Naive thymus-derived CD8-positive, alpha-beta T cell (primary cell): ENCODE measurements around the gene COL12A1. TPM values are rescaled to one million over a fixed set of nuclear protein-coding genes. Genes with fewer than 3 reads are reported as not detected.
"Not testable (repeated sequence)": the region's sequence is repeated elsewhere in the genome, so short reads cannot be mapped to it uniquely, and the experiment has no call there.

Source experiments
- ATAC-seq, 2 donors: fragments of 150-1000 bp; cut with Tn5 transposase in 1 of 2; sonication (Bioruptor Pico), chemical (Tn5 transposase) in 1 of 2; 1 replicate in 1 of 2; 2 replicates in 1 of 2; pipeline ENCODE4 v1.10.0; 2021; ENCODE audit warnings: mild to moderate bottlenecking in 2 of 2, moderate library complexity in 2 of 2
- POLR2A ChIA-PET: fragments of 350-600 bp; sonication (Branson Sonifier 250); formaldehyde crosslinking; loops from one replicate; lab custom pipeline; 2021; ENCODE audit warnings: antibody characterized with exemption; lab: Charles Lee
- DNase-seq, 10 donors: peaks; one replicate each; pipeline versions ENCODE4 v3.0.0 to v3.0.0-alpha.2; 2020 to 2022
- H3K27ac Mint-ChIP-seq, 10 donors: one replicate each; pipeline ENCODE4 v1.8.0; 2020 to 2022; ENCODE audit warnings: mild to moderate bottlenecking in 10 of 10, mixed read lengths in 10 of 10, moderate library complexity in 4 of 10, inconsistent platforms in 1 of 10
- H3K27me3 Mint-ChIP-seq, 5 donors: one replicate each; pipeline ENCODE4 v1.8.0; 2021 to 2022; ENCODE audit warnings: mixed read lengths in 5 of 5
- H3K36me3 Mint-ChIP-seq, 3 donors: one replicate each; pipeline ENCODE4 v1.8.0; 2020 to 2022; ENCODE audit warnings: mixed read lengths in 3 of 3, mild to moderate bottlenecking in 2 of 3, inconsistent platforms in 1 of 3
- H3K4me1 Mint-ChIP-seq, 4 donors: one replicate each; pipeline ENCODE4 v1.8.0; 2021 to 2022; ENCODE audit warnings: mixed read lengths in 4 of 4
- H3K4me3 Mint-ChIP-seq, 10 donors: one replicate each; pipeline ENCODE4 v1.8.0; 2020 to 2022; ENCODE audit warnings: mild to moderate bottlenecking in 10 of 10, mixed read lengths in 10 of 10, moderate library complexity in 6 of 10, inconsistent platforms in 1 of 10
- H3K9me3 Mint-ChIP-seq, 9 donors: one replicate each; pipeline ENCODE4 v1.8.0; 2020 to 2022; ENCODE audit warnings: mixed read lengths in 9 of 9, mild to moderate bottlenecking in 3 of 9, inconsistent platforms in 1 of 9, moderate library complexity in 1 of 9
- polyA plus RNA-seq, 3 donors: library from polyadenylated mRNA; unstranded; fragments of 300-500 nt; fragmentation: Illumina TruSeq; gene quantifications; one replicate each; pipeline ENCODE4 v1.2.3, GENCODE V29; 2021
- total RNA-seq, 8 experiments: library from RNA in 2 of 8; stranded (reverse) in 2 of 8; gene quantifications; one replicate each; pipeline ENCODE4 v1.2.3 and lab custom pipeline; 2021 to 2026

COL12A1 gene
- total and polyA plus RNA-seq, 5 experiments from 2014 or later = not detected

- H3K4me1 Mint-ChIP-seq = peaks cover 16 to 31% (median 30%) of the 10 kb centered on the region in 4 donors
- H3K27me3 Mint-ChIP-seq = peaks cover 38 to 72% (median 59%) of the 10 kb centered on the region in 5 donors
- POLR2A ChIA-PET = no interaction called here
- DNase-seq = no peak
- H3K36me3 Mint-ChIP-seq = no peaks in the 10 kb centered on the region
- ATAC-seq = no peak
- no peaks in the 10 kb centered on the region for H3K9me3 Mint-ChIP-seq
- no peak overlapping the region for H3K27ac Mint-ChIP-seq
- no peak overlapping the region for H3K4me3 Mint-ChIP-seq
These were observed 4.8 kb downstream of the COL12A1 start for GRCh38 chr6:75201021-75201420.

GRCh38 chr6:75199889-75200288 lies 6.0 kb downstream of the COL12A1 start:
- no peak for DNase-seq
- Mint-ChIP-seq H3K27me3 (peaks cover 31 to 62% (median 48%) of the 10 kb centered on the region in 5 donors), H3K9me3 (no peaks in the 10 kb centered on the region), H3K27ac (no peak overlapping the region), H3K4me3 (no peak overlapping the region), H3K36me3 (no peaks in the 10 kb centered on the region), H3K4me1 (peaks cover 9 to 21% (median 18%) of the 10 kb centered on the region in 4 donors)
- ATAC-seq = no peak
- POLR2A ChIA-PET = no interaction called here

GRCh38 chr6:75196081-75196687 lies 9.7 kb downstream of the COL12A1 start:
- POLR2A ChIA-PET = no interaction called here
- no peak for ATAC-seq
- H3K9me3 Mint-ChIP-seq = no peaks in the 10 kb centered on the region
- H3K4me3 Mint-ChIP-seq = no peak overlapping the region
- no peak overlapping the region for H3K27ac Mint-ChIP-seq
- peaks cover 7 to 30% (median 14%) of the 10 kb centered on the region in 5 donors for H3K27me3 Mint-ChIP-seq
- DNase-seq = no peak
- H3K36me3 Mint-ChIP-seq = no peaks in the 10 kb centered on the region
- no peaks in the 10 kb centered on the region for H3K4me1 Mint-ChIP-seq

- H3K27ac Mint-ChIP-seq = no peak overlapping the region
- DNase-seq (no peak), ATAC-seq (no peak)
- H3K9me3 Mint-ChIP-seq = peaks cover 0 to 10% (median 3%) of the 10 kb centered on the region in 9 donors
- H3K27me3 Mint-ChIP-seq = peaks cover 9 to 54% (median 21%) of the 10 kb centered on the region in 5 donors
- POLR2A ChIA-PET = no interaction called here
- peaks cover 0 to 1% (median 0%) of the 10 kb centered on the region in 3 donors for H3K36me3 Mint-ChIP-seq
- H3K4me1 Mint-ChIP-seq = no peaks in the 10 kb centered on the region
- no peak overlapping the region for H3K4me3 Mint-ChIP-seq
These were observed 17.5 kb downstream of the COL12A1 start for GRCh38 chr6:75188221-75188925.

GRCh38 chr6:75186581-75186980 lies 19.3 kb downstream of the COL12A1 start:
- DNase-seq, H3K27ac Mint-ChIP-seq, H3K36me3 Mint-ChIP-seq, ATAC-seq, H3K9me3 Mint-ChIP-seq, H3K4me3 Mint-ChIP-seq, POLR2A ChIA-PET, H3K4me1 Mint-ChIP-seq: not testable (repeated sequence)
- peaks cover 13 to 59% (median 23%) of the 10 kb centered on the region in 5 donors for H3K27me3 Mint-ChIP-seq

- Mint-ChIP-seq H3K36me3 (peaks cover 0 to 1% (median 0%) of the 10 kb centered on the region in 3 donors), H3K4me3 (no peak overlapping the region), H3K27ac (no peak overlapping the region), H3K9me3 (peaks cover 0 to 10% (median 3%) of the 10 kb centered on the region in 9 donors), H3K27me3 (peaks cover 12 to 56% (median 28%) of the 10 kb centered on the region in 5 donors), H3K4me1 (no peaks in the 10 kb centered on the region)
- DNase-seq (no peak), ATAC-seq (no peak)
- POLR2A ChIA-PET = no interaction called here
These were observed 22.7 kb downstream of the COL12A1 start for GRCh38 chr6:75183099-75183541.

GRCh38 chr6:75180864-75181263 lies 25.0 kb downstream of the COL12A1 start:
- POLR2A ChIA-PET = no interaction called here
- peaks cover 0 to 4% (median 0%) of the 10 kb centered on the region in 9 donors for H3K9me3 Mint-ChIP-seq
- H3K4me1 Mint-ChIP-seq = no peaks in the 10 kb centered on the region
- H3K27me3 Mint-ChIP-seq = peaks cover 10 to 51% (median 30%) of the 10 kb centered on the region in 5 donors
- DNase-seq (no peak), ATAC-seq (no peak)
- H3K4me3 Mint-ChIP-seq = no peak overlapping the region
- peaks cover 0 to 1% (median 0%) of the 10 kb centered on the region in 3 donors for H3K36me3 Mint-ChIP-seq
- no peak overlapping the region for H3K27ac Mint-ChIP-seq

- peaks cover 11 to 43% (median 27%) of the 10 kb centered on the region in 5 donors for H3K27me3 Mint-ChIP-seq
- no peaks in the 10 kb centered on the region for H3K9me3 Mint-ChIP-seq
- H3K27ac Mint-ChIP-seq = no peak overlapping the region
- DNase-seq = no peak
- H3K4me1 Mint-ChIP-seq = no peaks in the 10 kb centered on the region
- POLR2A ChIA-PET = no interaction called here
- H3K4me3 Mint-ChIP-seq = no peak overlapping the region
- no peaks in the 10 kb centered on the region for H3K36me3 Mint-ChIP-seq
- ATAC-seq = no peak
These were observed 27.1 kb downstream of the COL12A1 start for GRCh38 chr6:75178757-75179156.

GRCh38 chr6:75176076-75176582 lies 29.7 kb downstream of the COL12A1 start:
- H3K27ac Mint-ChIP-seq = no peak overlapping the region
- DNase-seq (no peak), ATAC-seq (no peak)
- H3K4me3 Mint-ChIP-seq = no peak overlapping the region
- H3K4me1 Mint-ChIP-seq = no peaks in the 10 kb centered on the region
- POLR2A ChIA-PET = no interaction called here
- H3K36me3 Mint-ChIP-seq = no peaks in the 10 kb centered on the region
- peaks cover 5 to 32% (median 27%) of the 10 kb centered on the region in 5 donors for H3K27me3 Mint-ChIP-seq
- H3K9me3 Mint-ChIP-seq = no peaks in the 10 kb centered on the region

- ATAC-seq = no peak
- Mint-ChIP-seq H3K9me3 (no peaks in the 10 kb centered on the region), H3K36me3 (no peaks in the 10 kb centered on the region), H3K4me3 (no peak overlapping the region), H3K4me1 (no peaks in the 10 kb centered on the region), H3K27me3 (peaks cover 11 to 28% (median 18%) of the 10 kb centered on the region in 5 donors), H3K27ac (no peak overlapping the region)
- POLR2A ChIA-PET = no interaction called here
- DNase-seq = no peak
These were observed 33.9 kb downstream of the COL12A1 start for GRCh38 chr6:75171986-75172385.

GRCh38 chr6:75171567-75171966 lies 34.3 kb downstream of the COL12A1 start:
- no peak overlapping the region for H3K4me3 Mint-ChIP-seq
- no peaks in the 10 kb centered on the region for H3K36me3 Mint-ChIP-seq
- POLR2A ChIA-PET = no interaction called here
- no peak overlapping the region for H3K27ac Mint-ChIP-seq
- no peaks in the 10 kb centered on the region for H3K4me1 Mint-ChIP-seq
- peaks cover 11 to 28% (median 18%) of the 10 kb centered on the region in 5 donors for H3K27me3 Mint-ChIP-seq
- no peak for DNase-seq
- no peak for ATAC-seq
- H3K9me3 Mint-ChIP-seq = no peaks in the 10 kb centered on the region

GRCh38 chr6:75170691-75171560 lies 34.9 kb downstream of the COL12A1 start:
- Mint-ChIP-seq H3K4me1 (no peaks in the 10 kb centered on the region), H3K9me3 (no peaks in the 10 kb centered on the region), H3K27ac (no peak overlapping the region), H3K27me3 (peaks cover 7 to 24% (median 13%) of the 10 kb centered on the region in 5 donors), H3K36me3 (no peaks in the 10 kb centered on the region), H3K4me3 (no peak overlapping the region)
- ATAC-seq (no peak), DNase-seq (no peak)
- POLR2A ChIA-PET = no interaction called here
